PC-3 (cell line): ENCODE data around the gene ZDHHC12.

Source experiments
- EZH2phosphoT487 ChIP-seq: fragments of 300-600 bp; sonication (generic); IDR thresholded peaks from 2 replicates; pipeline ENCODE4 v1.6.1; 2018; ENCODE audit warnings: mild to moderate bottlenecking, antibody characterized with exemption, low read length, borderline replicate concordance
- TF ChIP-seq, protein P1 (sequence below): fragments of 300-600 bp; sonication (generic); conservative IDR thresholded peaks from 2 replicates; pipeline ENCODE4 v1.5.1; 2017; ENCODE audit warnings: antibody characterized with exemption, low read depth, mild to moderate bottlenecking, low read length

DNA sequence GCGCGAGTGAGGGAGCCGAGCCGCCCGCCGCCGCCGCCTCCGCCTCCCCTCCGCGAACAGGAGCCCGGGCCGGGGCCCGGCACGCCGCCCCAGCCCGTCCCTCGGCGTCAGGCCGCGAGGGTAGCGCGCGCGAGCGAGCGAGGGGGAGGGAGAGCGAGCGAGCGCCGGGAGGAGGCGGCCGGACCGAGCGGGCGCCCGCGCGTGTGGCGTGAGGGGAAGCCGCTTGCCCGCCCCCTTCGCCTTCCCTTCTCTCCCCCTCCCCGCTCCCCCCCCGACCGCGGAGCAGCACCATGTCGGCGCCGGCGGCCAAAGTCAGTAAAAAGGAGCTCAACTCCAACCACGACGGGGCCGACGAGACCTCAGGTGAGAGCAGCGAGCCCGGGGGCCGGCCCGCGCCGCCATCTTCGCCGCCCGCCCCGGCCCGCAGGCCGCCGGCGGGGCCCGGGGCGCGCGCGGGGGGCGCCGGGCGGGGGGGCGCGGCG is 34.6 kb downstream of the ZDHHC12 start:
- TF ChIP-seq, protein P1, sequence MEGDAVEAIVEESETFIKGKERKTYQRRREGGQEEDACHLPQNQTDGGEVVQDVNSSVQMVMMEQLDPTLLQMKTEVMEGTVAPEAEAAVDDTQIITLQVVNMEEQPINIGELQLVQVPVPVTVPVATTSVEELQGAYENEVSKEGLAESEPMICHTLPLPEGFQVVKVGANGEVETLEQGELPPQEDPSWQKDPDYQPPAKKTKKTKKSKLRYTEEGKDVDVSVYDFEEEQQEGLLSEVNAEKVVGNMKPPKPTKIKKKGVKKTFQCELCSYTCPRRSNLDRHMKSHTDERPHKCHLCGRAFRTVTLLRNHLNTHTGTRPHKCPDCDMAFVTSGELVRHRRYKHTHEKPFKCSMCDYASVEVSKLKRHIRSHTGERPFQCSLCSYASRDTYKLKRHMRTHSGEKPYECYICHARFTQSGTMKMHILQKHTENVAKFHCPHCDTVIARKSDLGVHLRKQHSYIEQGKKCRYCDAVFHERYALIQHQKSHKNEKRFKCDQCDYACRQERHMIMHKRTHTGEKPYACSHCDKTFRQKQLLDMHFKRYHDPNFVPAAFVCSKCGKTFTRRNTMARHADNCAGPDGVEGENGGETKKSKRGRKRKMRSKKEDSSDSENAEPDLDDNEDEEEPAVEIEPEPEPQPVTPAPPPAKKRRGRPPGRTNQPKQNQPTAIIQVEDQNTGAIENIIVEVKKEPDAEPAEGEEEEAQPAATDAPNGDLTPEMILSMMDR, result no peak
- TF ChIP-seq EZH2phosphoT487, result no peak
